ENCODE data around the gene IGF2R.

The IGF2R gene

GRCh38 chr6:159977904-159978268, 9.0 kb downstream of the IGF2R start:
- DNase-seq, result no peak

- DNase-seq, result peak; percentile 54
These were observed 9.6 kb downstream of the IGF2R start for GRCh38 chr6:159978291-159979135.

DNA sequence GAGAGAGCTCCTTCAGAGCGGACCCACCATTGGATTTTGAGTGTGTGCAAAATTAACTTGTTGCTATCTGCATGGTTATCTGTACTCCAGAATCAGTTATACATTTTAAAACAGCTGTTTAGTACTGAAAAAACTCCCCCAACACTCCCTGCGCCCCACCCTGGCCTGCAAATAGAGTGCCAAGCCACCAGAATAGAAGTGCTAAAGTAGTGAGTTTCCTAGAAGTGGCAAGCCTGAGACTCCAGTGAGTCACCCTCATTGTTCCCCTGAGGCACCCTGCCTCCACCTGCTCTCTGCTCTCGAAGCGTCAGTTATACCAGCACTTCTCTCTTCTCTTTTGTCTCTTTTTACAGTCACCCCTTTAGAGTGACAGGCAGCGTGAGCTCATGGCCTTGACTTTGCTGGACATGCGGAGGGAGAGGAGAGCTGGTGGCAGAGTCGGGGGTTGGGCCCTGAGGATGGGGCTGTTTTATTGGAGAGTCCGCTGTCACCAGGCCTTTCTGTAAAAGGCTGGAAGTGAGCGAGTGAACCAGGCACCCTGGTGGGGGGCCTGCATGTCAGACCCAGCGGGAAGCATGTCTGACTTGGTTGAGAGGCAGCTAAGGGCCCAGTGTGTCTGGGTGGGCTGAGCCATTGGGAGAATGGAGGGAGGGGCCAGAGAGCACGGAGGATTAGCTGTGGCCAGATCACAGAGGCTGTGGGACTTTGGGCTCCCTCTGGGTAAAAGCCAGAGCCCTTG, 10.4 kb downstream of the IGF2R start:
- peak; percentile 67 for DNase-seq

DNA sequence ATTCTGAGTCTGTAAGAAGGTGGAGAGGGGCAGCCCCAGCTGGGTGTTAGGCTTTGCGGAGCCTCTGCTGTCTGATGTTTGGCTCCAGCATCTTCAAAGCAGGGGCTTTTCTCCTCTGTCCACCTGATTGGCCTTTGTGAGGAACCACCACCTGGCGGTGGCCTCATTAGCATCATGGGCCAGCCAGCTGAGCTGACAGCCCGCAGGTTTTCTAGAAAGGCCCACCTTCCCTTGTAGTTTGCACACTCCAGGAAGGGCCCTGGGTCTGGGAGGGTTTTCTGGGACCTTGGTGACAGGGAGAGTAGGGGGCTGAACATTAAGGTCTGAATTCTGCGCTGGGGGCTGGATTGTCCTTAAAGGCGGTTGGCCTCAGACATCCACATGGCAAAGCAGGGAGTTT, 11.6 kb downstream of the IGF2R start:
- DNase-seq, result no peak

GRCh38 chr6:159981071-159981402, 12.2 kb downstream of the IGF2R start:
- DNase-seq, result no peak

DNA sequence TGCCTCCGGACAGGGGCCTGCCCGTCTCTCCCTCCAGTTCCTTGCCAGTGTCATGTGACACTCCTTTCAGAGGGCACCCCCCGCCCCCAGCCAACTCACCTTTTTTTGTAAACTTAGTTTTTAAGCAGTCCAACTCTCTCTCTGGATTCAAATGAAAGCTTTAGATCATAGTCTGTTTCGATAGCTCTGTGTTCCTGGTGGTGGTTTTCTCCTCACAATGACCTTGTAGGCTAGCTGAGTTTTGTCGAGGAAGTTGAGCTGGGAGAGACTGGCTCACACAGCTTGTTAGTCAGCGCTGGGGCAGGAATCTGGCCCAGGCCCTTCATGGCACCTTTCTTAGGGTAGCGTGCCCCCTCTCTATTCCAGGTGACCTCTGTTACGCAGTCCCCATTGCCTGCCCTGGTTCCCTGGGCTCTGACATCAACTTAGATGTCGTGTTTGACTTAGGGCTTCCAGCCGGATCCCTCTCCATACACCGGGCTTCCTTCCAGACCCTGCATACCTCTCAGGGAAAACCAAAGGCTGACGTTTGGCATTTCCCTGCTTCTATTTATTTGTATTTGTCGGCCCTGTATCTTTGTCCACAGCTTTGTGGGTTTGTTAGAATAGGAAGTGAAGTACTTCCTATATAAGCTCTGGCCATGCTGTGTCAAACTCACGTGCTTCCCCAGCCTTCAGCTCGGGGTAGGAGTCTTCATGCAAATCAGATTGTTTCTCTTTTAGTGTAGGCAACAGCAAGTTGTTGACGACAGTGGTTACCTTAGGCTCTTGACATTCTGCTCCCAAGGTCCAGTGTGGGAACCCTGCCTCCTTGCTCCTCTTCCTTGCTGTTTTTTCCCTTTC, 12.7 kb downstream of the IGF2R start:
- DNase-seq, result peak; percentile 60

DNA sequence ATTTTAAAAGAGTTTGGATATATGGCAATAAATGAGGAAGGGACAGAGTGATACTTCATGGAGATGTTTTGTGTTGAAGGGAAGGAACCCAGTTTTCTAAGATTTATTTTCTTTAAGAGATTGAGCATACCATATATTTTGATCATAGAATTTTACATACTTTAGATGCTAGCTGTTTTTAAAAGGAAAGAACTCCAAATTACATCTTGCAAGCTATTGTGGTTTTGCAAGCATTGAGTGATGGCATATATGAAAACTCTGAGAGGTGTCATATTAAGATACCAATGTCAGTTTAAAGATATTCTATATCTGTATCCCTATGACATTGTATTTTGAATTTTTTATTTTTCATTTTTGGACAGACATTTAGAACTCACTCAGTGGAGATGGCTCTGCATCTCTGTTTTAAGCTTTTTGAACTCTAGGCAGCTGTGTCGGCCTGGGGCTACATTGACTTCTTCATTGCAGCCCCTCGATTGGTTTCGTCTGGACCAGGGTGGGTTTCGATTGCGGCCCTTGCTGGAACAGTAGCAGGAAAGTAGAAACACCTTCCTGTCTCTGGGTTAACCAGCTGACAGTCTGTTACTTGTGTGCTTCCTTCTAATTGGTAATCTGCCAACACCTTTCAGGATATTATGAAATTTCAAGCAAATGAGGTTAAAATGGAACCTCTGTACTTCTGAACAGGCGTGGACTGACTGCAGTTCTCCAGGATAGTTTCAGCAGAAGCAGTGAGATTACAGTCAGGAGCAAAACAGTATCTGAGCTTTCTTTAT, 14.0 kb downstream of the IGF2R start:
- DNase-seq, result peak; percentile 40

- DNase-seq, result no peak
These were observed 14.8 kb downstream of the IGF2R start for GRCh38 chr6:159983641-159984080.

- DNase-seq, result no peak
These were observed 15.4 kb downstream of the IGF2R start for GRCh38 chr6:159984268-159984786.

GRCh38 chr6:159985296-159985945, 16.5 kb downstream of the IGF2R start:
- no peak for DNase-seq

- no peak for DNase-seq
These were observed 20.1 kb downstream of the IGF2R start for GRCh38 chr6:159988983-159989454.

DNA sequence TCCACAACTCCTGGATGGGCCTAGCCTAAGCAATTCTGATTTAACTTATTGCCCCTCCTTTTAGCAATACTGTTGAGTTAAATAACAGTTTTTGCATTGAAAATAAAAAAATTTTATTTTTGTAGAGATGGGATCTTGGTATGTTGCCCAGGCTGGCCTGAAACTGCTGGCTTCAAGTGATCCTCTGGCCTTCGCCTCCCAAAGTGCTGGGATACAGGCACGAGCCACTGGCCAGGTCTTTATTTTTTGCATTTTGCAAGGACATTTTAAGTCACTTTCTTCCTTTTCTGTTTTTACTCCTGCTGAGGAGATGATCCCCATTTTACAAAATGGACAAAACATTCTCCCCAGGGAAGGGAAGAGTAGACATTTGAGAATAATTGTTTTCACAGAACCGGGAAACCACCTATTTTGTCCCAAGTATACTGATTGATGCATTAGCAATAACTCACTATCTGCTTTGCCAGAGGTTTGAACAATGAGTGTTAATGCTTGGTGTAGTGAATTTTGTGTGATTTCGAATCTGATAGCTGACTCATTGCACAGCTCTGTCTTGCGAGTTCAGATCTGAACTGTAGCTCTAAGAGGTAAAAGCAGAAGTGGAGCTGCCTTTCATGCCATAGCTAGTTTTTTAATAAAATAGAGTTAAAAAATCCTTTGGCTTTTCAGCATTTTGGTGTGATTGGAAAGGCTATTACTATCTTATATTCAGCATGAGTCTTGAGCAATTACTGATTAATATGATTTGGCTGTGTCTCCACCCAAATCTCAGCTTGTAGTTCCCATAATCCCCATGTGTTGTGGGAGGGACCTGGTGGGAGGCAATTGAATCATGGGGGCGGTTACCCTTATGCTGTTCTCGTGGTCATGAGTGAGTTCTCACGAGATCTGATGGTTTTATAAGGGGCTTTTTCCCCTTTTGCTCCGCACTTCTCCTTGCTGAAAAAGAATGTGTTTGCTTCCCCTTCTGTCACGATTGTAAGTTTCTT, 20.9 kb downstream of the IGF2R start:
- no peak for DNase-seq

GRCh38 chr6:159992366-159992765, 23.5 kb downstream of the IGF2R start:
- DNase-seq, result no peak

DNA sequence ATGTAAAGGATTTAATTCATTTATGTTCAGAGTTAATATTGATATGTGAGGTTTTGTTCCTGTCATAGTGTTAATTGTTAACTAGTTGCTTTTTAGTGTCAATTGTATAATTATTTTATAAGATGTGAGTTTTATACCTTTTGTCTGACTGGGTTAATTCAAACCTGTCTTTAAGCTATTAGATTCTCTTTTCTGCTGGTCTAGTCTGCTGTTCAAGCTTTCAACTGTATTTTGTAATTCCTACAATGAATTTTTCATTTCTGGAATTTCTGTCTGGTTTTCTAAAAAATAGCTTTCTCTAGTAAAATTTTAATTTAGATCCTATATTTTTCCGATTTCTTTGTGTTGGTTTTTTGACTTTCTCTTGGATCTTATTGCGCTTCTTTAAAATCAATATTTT, 26.5 kb downstream of the IGF2R start:
- DNase-seq, result no peak

DNA sequence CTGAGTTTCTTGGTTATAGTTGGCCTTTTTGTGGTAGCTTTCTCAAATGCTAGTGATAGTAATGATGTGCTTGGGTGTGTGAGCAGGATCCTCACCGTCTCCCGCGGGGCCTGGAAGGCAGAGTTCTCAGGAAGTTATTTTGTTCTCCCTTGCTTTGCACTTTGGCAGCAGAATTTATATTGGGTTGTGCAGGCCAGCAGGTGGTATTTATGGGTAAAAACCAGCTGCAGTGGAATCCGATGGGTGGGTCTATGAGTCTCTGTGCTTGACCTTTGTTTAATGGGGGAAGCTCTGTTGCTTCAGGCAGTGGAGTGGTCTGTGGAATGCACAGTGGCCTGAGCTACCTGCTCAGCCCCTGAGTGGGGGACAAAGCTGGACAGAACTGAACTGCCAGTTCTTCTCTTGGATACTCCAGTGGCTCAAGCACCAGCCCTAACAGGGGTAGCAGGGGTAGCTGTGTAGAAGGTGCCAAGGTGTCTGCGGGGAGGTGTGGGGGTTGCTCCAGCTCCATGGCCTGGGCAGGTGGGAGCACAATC, 27.3 kb downstream of the IGF2R start:
- no peak for DNase-seq

DNA sequence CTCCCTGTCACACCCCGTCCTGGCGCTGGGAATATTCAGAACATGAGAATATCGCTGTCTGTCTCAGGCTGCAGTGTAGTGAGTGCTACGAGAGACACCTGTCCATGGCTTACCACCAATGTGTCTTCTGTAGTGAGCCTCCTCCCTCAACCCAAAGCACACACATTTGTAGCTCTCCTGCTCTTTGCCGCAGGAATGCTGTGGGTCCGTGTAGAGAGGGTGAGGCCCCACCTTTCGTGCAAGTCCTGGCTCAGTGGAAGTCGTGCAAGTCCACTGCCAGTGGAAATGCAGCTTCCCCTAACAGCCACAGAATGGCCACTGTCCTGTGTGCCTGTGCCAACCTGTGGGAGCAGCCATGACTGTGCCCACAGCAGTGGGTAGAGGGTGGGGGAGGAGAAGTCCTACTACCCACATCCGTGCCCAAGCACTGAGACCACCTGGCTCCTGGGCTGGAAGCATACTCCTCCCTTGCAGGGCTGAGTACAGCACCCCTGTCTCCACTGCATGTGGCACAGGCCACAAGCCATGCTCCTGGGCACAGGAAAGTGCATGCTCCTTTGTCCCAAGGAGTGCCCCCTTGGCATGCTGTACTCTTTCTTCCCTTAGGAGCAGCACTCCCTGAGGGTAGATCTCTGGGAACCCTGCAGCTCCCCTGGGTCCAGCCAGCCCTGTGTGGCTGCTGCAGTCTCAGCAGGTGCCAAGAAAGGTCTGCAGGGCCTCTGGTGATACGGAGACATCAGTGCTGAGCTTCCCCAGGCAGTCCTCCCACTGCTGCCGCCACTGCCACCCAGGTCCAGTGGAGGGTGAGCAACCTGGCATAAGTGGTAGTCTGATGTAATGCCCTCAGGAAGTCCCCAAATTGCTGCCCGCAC, 28.0 kb downstream of the IGF2R start:
- no peak for DNase-seq

- no peak for DNase-seq
These were observed 28.7 kb downstream of the IGF2R start for GRCh38 chr6:159997498-159998101.

- no peak for DNase-seq
These were observed 29.7 kb downstream of the IGF2R start for GRCh38 chr6:159998538-159998937.

- DNase-seq, result no peak
These were observed 30.4 kb downstream of the IGF2R start for GRCh38 chr6:159999240-159999671.
